MM.1S (cell line): ENCODE results near the gene PRDX2.

Experiments used
- CTCF ChIP-seq: fragments of 300-600 bp; sonication (generic); IDR thresholded peaks from 2 replicates; pipeline ENCODE4 v1.5.1; 2016; ENCODE audit warnings: antibody characterized with exemption, low read length, mixed read lengths
- EZH2 ChIP-seq: fragments of 300-600 bp; sonication (generic); optimal IDR thresholded peaks from 2 replicates; pipeline ENCODE3; 2017; ENCODE audit warnings: low read depth, mild to moderate bottlenecking, antibody characterized with exemption, low read length, mixed read lengths
- EZH2phosphoT487 ChIP-seq: fragments of 300-600 bp; sonication (generic); IDR thresholded peaks from 2 replicates; pipeline ENCODE4 v1.6.1; 2018; ENCODE audit warnings: antibody characterized with exemption, low read length

GRCh38 chr19:12794196-12794941 is 7.2 kb downstream of the PRDX2 start:
- TF ChIP-seq CTCF, result no peak
- no peak for TF ChIP-seq EZH2
- no peak for TF ChIP-seq EZH2phosphoT487
